ENCODE results near the gene AOC1. TPM values are rescaled to one million over a fixed set of nuclear protein-coding genes. Genes with fewer than 3 reads are reported as not detected.

The AOC1 gene
- total and polyA plus RNA-seq, 2 of the 13 experiments (the other 11 are each of a cell fraction or from before 2014, with no cell fraction given) = not detected

DNA sequence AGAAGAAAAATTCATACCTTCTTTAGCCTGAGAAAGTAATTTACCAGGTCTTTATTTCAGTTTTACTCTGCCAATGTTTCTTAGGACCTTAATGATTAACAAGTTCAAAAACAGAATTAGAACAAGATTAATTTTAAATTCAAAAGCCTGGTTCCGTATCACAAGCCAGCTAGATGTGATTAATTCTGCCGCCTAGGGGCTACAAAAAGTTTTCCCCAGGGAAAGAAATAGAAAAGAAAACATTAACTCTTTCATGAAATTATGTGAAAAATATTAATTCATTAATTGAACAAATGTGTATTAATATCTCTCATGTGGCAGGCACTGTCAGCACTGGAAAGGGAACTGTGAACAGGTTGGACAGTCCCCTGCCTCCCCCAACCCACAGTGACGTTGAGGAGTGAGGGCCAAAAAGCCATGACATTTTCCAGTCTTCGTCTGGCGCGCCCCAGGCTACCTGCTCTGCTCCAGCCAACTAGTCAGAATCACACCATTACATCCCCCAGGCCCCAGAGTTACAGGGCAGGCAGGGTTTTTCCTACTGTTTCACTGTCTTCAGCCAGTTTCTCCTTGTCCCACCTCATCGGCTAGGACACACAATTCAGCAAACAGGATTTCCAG is 31.6 kb upstream of the AOC1 start (continued):
- TF ChIP-seq ZNF33B (CRISPR knock-in tag; IDR thresholded peaks at IDR 0.05) (no peak), ZNF747 (CRISPR knock-in tag; IDR thresholded peaks at IDR 0.05; ENCODE audit: borderline replicate concordance) (no peak), ZNF710 (CRISPR knock-in tag; IDR thresholded peaks at IDR 0.05; ENCODE audit: borderline replicate concordance) (no peak), ZNF598 (CRISPR knock-in tag; IDR thresholded peaks at IDR 0.05; ENCODE audit: borderline replicate concordance) (no peak), CREBL2 (CRISPR knock-in tag; IDR thresholded peaks at IDR 0.05; ENCODE audit: borderline replicate concordance) (no peak), LCORL (IDR thresholded peaks at IDR 0.05) (no peak), LCORL (CRISPR knock-in tag; IDR thresholded peaks at IDR 0.05) (no peak), TCF12 (IDR thresholded peaks at IDR 0.05) (no peak), TCF12 (CRISPR knock-in tag; IDR thresholded peaks at IDR 0.05) (no peak), IRF9 (CRISPR knock-in tag; IDR thresholded peaks at IDR 0.05; ENCODE audit: borderline replicate concordance) (no peak), ZNF460 (CRISPR knock-in tag; IDR thresholded peaks at IDR 0.05; ENCODE audit: borderline replicate concordance) (no peak), ZNF597 (CRISPR knock-in tag; IDR thresholded peaks at IDR 0.05) (no peak)
- TF ChIP-seq, protein P1, sequence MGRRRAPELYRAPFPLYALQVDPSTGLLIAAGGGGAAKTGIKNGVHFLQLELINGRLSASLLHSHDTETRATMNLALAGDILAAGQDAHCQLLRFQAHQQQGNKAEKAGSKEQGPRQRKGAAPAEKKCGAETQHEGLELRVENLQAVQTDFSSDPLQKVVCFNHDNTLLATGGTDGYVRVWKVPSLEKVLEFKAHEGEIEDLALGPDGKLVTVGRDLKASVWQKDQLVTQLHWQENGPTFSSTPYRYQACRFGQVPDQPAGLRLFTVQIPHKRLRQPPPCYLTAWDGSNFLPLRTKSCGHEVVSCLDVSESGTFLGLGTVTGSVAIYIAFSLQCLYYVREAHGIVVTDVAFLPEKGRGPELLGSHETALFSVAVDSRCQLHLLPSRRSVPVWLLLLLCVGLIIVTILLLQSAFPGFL (CRISPR knock-in tag; IDR thresholded peaks at IDR 0.05) = no peak

Data from HepG2 (cell line).